ENCODE results near the gene LIME1.

The LIME1 gene

GRCh38 chr20:63740627-63741353 lies 4.3 kb downstream of the LIME1 start:
- DNase-seq (ENCODE audit: low read depth, low spot score), result peak; percentile 26
- ChIA-PET CTCF (interaction anchor here (0.7 to 1.7 kb wide), 8 partner anchors 9 to 233 kb away, joined by 3 to 16 read pairs (median 4); partner anchors contain the start of gene TPD52L2), POLR2A (interaction anchor here (0.6 to 2.3 kb wide), 7 partner anchors 33 to 322 kb away, joined by 3 to 14 read pairs (median 4); partner anchors contain the start of genes ARFRP1, GMEB2, RTEL1 and TCEA2)
- TF ChIP-seq, protein P1, sequence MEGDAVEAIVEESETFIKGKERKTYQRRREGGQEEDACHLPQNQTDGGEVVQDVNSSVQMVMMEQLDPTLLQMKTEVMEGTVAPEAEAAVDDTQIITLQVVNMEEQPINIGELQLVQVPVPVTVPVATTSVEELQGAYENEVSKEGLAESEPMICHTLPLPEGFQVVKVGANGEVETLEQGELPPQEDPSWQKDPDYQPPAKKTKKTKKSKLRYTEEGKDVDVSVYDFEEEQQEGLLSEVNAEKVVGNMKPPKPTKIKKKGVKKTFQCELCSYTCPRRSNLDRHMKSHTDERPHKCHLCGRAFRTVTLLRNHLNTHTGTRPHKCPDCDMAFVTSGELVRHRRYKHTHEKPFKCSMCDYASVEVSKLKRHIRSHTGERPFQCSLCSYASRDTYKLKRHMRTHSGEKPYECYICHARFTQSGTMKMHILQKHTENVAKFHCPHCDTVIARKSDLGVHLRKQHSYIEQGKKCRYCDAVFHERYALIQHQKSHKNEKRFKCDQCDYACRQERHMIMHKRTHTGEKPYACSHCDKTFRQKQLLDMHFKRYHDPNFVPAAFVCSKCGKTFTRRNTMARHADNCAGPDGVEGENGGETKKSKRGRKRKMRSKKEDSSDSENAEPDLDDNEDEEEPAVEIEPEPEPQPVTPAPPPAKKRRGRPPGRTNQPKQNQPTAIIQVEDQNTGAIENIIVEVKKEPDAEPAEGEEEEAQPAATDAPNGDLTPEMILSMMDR (IDR thresholded peaks at IDR 0.05; ENCODE audit: insufficient read depth, low read length, missing control alignments), result peak; percentile 34
- H3K4me3 ChIP-seq (ENCODE audit: low read depth, low read length), result peak overlapping the region; percentile 75

DNA sequence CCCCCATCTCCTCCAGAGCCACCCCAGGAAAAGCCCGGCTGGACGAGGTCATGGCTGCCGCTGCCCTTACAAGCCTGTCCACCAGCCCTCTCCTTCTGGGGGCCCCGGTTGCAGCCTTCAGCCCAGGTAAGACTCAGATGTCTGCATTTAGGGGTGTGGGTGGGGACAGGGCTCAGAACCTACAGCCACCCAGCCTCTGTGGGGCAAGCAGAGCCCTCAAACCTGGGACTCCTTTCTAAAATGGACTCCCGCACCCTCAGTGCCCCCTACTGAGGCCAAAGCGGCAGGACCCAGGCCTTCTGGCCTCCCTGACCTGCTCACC lies 4.9 kb downstream of the LIME1 start:
- no peak for DNase-seq (ENCODE audit: low read depth, low spot score)
- TF ChIP-seq, protein P1 (IDR thresholded peaks at IDR 0.05; ENCODE audit: insufficient read depth, low read length, missing control alignments), result no peak
- peak overlapping the region; percentile 75 for H3K4me3 ChIP-seq (ENCODE audit: low read depth, low read length)
- ChIA-PET CTCF (interaction anchor here (0.8 to 1.7 kb wide), 7 partner anchors 8 to 233 kb away, joined by 3 to 16 read pairs (median 4); partner anchors contain the start of gene TPD52L2), POLR2A (interaction anchor here (0.6 to 2.3 kb wide), 7 partner anchors 34 to 322 kb away, joined by 3 to 14 read pairs (median 4); partner anchors contain the start of genes ARFRP1, GMEB2, RTEL1 and TCEA2)

GRCh38 chr20:63741676-63742380 lies 5.4 kb downstream of the LIME1 start:
- no peak for DNase-seq (ENCODE audit: low read depth, low spot score)
- ChIA-PET POLR2A (interaction anchor here (1.0 to 2.3 kb wide), 5 partner anchors 34 to 215 kb away, joined by 3 to 14 read pairs (median 4); partner anchors contain the start of genes ARFRP1, GMEB2, RTEL1 and TPD52L2), CTCF (interaction anchor here (0.6 to 1.7 kb wide), 8 partner anchors 8 to 232 kb away, joined by 3 to 16 read pairs (median 4); partner anchors contain the start of gene TPD52L2)
- TF ChIP-seq, protein P1 (IDR thresholded peaks at IDR 0.05; ENCODE audit: insufficient read depth, low read length, missing control alignments), result no peak
- H3K4me3 ChIP-seq (ENCODE audit: low read depth, low read length), result peak overlapping the region; percentile 75

DNA sequence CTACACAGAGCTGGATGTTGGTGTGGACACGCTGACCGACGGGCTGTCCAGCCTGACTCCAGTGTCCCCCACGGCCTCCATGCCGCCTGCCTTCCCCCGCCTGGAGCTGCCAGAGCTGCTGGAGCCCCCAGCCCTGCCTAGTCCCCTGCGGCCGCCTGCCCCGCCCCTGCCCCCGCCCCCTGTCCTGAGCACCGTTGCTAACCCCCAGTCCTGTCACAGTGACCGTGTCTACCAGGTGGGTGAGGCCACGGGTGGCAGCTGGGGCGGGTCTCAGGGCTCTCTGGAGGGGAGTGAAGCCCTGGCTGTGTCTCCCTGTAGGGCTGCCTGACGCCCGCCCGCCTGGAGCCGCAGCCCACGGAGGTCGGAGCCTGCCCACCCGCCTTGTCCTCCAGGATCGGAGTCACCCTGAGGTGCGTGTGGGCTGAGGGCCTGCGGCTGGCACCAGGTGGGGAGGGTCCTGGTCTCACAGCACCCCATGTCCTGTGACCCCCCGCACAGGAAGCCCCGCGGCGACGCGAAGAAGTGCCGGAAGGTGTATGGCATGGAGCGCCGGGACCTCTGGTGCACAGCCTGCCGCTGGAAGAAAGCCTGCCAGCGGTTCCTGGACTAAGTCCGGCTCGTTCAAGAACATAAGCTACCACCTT lies 6.0 kb downstream of the LIME1 start:
- no peak for DNase-seq (ENCODE audit: low read depth, low spot score)
- H3K4me3 ChIP-seq (ENCODE audit: low read depth, low read length), result no peak overlapping the region
- ChIA-PET CTCF (interaction anchor here (0.6 to 2.2 kb wide), 6 partner anchors 11 to 232 kb away, joined by 3 to 9 read pairs (median 3); no protein-coding TSS in a partner anchor), POLR2A (interaction anchor here (2.3 kb wide), 1 partner anchor 35 kb away, joined by 10 read pairs; the partner anchor contains the start of genes ARFRP1 and ZGPAT)
- TF ChIP-seq, protein P1 (IDR thresholded peaks at IDR 0.05; ENCODE audit: insufficient read depth, low read length, missing control alignments), result no peak

- TF ChIP-seq, protein P1 (IDR thresholded peaks at IDR 0.05; ENCODE audit: insufficient read depth, low read length, missing control alignments), result no peak
- no peak for DNase-seq (ENCODE audit: low read depth, low spot score)
- no peak overlapping the region for H3K4me3 ChIP-seq (ENCODE audit: low read depth, low read length)
- ChIA-PET CTCF (interaction anchor here (0.8 to 2.2 kb wide), 4 partner anchors 31 to 231 kb away, joined by 3 to 9 read pairs (median 3); no protein-coding TSS in a partner anchor), POLR2A (no interaction called here)
Measured at GRCh38 chr20:63743210-63743970, 6.9 kb downstream of the LIME1 start.

Measured in AG04449 (cell line).